ENCODE data around the gene SLC12A4.
"Not testable (repeated sequence)": the region's sequence is repeated elsewhere in the genome, so short reads cannot be mapped to it uniquely, and the experiment has no call there.

The SLC12A4 gene

DNA sequence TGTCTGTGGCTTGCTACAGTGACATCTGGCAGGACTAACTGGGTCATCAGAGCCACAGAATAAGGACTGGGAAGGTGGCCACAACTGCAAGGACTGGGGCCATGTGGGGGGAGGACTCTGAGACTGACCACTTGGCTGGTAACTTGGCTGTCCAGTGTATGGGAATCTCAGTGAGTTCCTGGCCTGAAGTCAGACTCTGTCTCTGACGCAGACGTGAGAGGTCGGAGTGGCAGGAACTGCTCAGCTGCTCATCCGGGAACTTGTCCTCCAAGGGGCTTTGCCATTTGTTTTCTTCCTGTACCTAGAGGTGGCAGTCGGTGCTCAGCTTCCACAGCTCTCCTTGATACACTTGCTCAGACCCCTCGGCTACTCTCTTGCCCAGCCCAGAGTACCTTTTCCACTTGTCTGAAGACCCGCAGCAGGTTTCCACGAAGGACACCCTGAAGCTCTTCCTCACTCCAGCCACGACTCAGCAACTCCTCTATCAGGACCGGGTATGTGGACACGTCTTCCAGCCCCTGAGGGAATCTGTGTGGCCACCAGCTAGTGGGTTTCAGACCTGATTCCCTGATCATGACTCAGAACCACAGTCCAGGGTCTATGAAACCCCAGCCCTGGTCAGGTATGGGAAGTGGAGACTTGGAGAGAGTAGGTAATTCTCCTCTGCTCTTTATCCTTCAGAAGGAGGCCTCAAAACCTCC is 19.2 kb upstream of the SLC12A4 start:
- H3K27me3 ChIP-seq (ENCODE audit: control insufficient read depth, insufficient read depth, low read length) = no peaks in the 10 kb centered on the region
- H3K36me3 ChIP-seq (ENCODE audit: control insufficient read depth, insufficient read depth, low read length) = no peaks in the 10 kb centered on the region
- H3K4me1 ChIP-seq (ENCODE audit: control insufficient read depth, insufficient read depth, low read length) = no peaks in the 10 kb centered on the region
- no peak overlapping the region for H3K4me3 ChIP-seq (ENCODE audit: low read length)
- DNase-seq (ENCODE audit: low read depth, low spot score) = no peak
- no peak overlapping the region for H3K27ac ChIP-seq (ENCODE audit: low read length)
- no CpG with 5 or more reads among the region's 11 CpGs for WGBS (ENCODE audit: insufficient coverage, insufficient read length)
- no peaks in the 10 kb centered on the region for H3K9me3 ChIP-seq (ENCODE audit: control insufficient read depth, insufficient read depth, low read length)

DNA sequence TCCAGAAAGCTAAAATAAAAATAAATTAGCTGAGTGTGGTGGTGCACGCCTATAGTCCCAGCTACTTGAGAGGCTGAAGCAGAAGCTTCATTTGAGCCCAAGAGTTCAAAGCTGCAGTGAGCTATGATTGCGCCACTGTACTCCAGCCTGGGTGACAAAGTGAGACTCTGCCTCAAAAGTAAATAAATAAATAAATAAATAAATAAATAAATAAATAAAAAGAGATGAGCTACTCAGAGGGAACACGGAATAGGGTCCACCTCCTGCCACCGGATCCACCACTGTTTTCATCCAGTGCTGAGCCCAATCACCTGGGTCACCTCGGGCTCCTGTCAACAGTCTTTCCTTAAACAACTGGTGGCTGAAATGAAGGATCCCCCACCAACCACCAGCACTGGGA is 18.5 kb upstream of the SLC12A4 start:
- H3K4me3 ChIP-seq (ENCODE audit: low read length) = no peak overlapping the region
- no peaks in the 10 kb centered on the region for H3K9me3 ChIP-seq (ENCODE audit: control insufficient read depth, insufficient read depth, low read length)
- WGBS (ENCODE audit: insufficient coverage, insufficient read length) = no CpG with 5 or more reads among the region's 5 CpGs
- no peaks in the 10 kb centered on the region for H3K4me1 ChIP-seq (ENCODE audit: control insufficient read depth, insufficient read depth, low read length)
- H3K27ac ChIP-seq (ENCODE audit: low read length) = no peak overlapping the region
- H3K27me3 ChIP-seq (ENCODE audit: control insufficient read depth, insufficient read depth, low read length) = no peaks in the 10 kb centered on the region
- no peak for DNase-seq (ENCODE audit: low read depth, low spot score)
- no peaks in the 10 kb centered on the region; the same call in 1 of the 2 replicates for H3K36me3 ChIP-seq (ENCODE audit: control insufficient read depth, insufficient read depth, low read length)

DNA sequence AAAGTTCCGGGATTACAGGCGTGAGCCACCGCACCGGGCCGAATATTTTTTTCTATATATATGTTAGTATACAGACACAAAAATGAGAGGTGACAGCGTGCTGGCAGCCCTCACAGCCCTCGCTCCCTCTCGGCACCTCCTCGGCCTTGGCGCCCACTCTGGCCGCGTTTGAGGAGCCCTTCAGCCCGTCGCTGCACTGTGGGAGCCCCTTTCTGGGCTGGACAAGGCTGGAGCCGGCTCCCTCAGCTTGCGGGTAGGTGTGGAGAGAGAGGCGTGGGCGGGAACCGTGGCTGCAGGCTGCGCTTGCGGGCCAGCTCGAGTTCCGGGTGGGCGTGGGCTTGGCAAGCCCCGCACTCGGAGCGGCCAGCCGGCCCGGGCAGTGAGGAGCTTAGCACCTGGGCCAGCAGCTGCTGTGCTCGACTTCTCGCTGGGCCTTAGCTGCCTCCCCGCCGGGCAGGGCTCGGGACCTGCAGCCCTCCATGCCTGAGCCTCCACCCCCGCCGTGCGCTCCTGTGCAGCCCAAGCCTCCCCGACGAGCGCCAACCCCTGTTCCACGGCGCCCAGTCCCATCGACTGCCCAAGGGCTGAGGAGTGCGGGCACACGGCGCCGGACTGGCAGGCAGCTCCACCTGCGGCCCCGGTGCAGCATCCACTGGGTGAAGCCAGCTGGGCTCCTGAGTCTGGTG is 13.7 kb upstream of the SLC12A4 start:
- no CpG with 5 or more reads among the region's 49 CpGs for WGBS (ENCODE audit: insufficient coverage, insufficient read length)
- Histone ChIP-seq H3K4me3 (ENCODE audit: low read length) (no peak overlapping the region), H3K27me3 (ENCODE audit: control insufficient read depth, insufficient read depth, low read length) (no peaks in the 10 kb centered on the region)

DNA sequence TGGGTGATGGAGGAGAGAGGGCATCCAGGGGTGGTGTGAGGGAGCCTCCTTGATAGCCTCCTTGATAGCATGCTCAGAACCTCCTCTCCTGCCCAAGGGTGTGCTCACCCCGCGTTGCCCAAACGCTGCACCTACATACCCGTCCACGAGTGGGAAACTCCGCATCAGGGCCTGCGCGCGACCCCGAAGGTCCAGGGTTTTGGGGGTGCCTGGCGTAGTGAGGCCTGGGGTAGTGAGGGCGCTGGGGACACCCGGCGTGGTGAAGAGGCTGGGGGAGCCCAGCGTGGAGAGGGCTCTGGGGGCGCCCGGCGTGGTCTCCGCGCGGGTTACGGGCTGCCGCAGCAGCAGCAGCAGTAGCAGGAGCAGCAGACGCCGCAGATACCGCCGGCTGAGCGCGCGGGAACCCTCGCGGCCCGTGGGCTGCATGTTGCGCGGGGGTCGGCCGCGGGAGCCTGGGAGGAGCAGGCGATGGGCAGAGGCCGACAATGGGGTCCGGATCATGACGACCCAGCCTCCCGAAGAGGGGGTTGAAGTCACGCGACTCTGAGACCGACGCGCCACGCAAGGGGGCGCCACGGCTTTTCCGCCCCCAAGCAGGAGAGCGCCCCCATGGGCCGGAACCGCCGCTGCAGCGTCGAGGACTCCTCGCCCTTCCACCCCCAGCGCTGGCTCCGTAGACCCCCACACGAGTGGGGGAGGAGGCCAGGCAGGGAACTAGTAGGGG is 11.7 kb upstream of the SLC12A4 start, which contains the start of gene DPEP3:
DPEP3 (minus strand) TSS at position 545 of the 724 bp plus-strand sequence; CDS start at position 426, 119 bp downstream.
- H3K9me3 ChIP-seq (ENCODE audit: control insufficient read depth, insufficient read depth, low read length) = no peaks in the 10 kb centered on the region
- H3K27me3 ChIP-seq (ENCODE audit: control insufficient read depth, insufficient read depth, low read length) = no peaks in the 10 kb centered on the region
- no peak within 1 kb of the TSS for H3K4me3 ChIP-seq (ENCODE audit: low read length)
- no peak within 1 kb of the TSS for H3K27ac ChIP-seq (ENCODE audit: low read length)
- H3K36me3 ChIP-seq (ENCODE audit: control insufficient read depth, insufficient read depth, low read length) = no peaks in the 10 kb centered on the region; the same call in 1 of the 2 replicates
- no peaks in the 10 kb centered on the region; the same call in 1 of the 2 replicates for H3K4me1 ChIP-seq (ENCODE audit: control insufficient read depth, insufficient read depth, low read length)
- WGBS (ENCODE audit: insufficient coverage, insufficient read length) = no CpG with 5 or more reads among the region's 62 CpGs
- no peak for DNase-seq (ENCODE audit: low read depth, low spot score)

More for the DNA sequence above, 13.7 kb upstream of the SLC12A4 start:
- Histone ChIP-seq H3K27ac (ENCODE audit: low read length) (no peak overlapping the region), H3K9me3 (ENCODE audit: control insufficient read depth, insufficient read depth, low read length) (no peaks in the 10 kb centered on the region), H3K4me1 (ENCODE audit: control insufficient read depth, insufficient read depth, low read length) (no peaks in the 10 kb centered on the region; the same call in 1 of the 2 replicates), H3K36me3 (ENCODE audit: control insufficient read depth, insufficient read depth, low read length) (no peaks in the 10 kb centered on the region; the same call in 1 of the 2 replicates)
- DNase-seq (ENCODE audit: low read depth, low spot score) = no peak

DNA sequence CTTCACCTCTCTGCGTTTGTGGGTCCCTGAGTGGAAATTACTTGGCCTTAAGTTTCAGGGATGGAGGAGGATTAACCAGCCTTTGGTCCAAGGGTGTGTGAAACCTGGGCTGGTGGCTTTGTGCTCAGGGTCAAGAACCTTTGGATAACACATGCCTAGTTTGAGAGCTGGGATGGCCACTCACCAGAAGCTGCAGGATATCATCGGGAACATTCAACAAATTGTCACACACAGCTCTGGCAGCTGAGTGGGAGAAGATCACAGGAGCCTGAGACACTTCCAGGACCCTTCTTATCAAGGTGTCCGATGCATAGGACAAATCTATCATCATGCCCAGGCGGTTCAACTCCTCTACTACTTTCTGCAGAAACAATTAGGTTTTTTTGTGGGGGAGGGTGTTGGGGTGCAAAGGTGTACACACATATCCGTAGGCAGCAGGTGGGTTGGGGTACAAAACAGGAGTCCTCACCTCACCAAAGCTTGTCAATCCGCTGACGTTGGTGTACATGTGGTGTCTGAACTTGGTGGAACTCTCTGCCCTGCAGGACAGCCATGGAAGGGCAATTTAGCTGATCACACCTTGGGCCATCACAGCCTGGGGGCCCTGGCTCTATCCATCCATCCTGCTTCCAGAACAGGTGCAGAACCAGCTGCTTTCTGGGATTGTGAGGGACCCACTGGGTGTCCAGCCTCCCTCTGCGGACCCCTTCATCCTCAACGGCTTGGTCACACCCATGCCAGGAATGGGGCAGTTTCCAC is 9.2 kb upstream of the SLC12A4 start:
- DNase-seq (ENCODE audit: low read depth, low spot score) = no peak
- no peaks in the 10 kb centered on the region; the same call in 1 of the 2 replicates for H3K4me1 ChIP-seq (ENCODE audit: control insufficient read depth, insufficient read depth, low read length)
- whole genome bisulfite sequencing (ENCODE audit: insufficient coverage, insufficient read length) = no CpG with 5 or more reads among the region's 9 CpGs
- H3K36me3 ChIP-seq (ENCODE audit: control insufficient read depth, insufficient read depth, low read length) = no peaks in the 10 kb centered on the region; the same call in 1 of the 2 replicates
- no peak overlapping the region for H3K4me3 ChIP-seq (ENCODE audit: low read length)
- no peak overlapping the region for H3K27ac ChIP-seq (ENCODE audit: low read length)
- no peaks in the 10 kb centered on the region for H3K27me3 ChIP-seq (ENCODE audit: control insufficient read depth, insufficient read depth, low read length)
- H3K9me3 ChIP-seq (ENCODE audit: control insufficient read depth, insufficient read depth, low read length) = no peaks in the 10 kb centered on the region

DNA sequence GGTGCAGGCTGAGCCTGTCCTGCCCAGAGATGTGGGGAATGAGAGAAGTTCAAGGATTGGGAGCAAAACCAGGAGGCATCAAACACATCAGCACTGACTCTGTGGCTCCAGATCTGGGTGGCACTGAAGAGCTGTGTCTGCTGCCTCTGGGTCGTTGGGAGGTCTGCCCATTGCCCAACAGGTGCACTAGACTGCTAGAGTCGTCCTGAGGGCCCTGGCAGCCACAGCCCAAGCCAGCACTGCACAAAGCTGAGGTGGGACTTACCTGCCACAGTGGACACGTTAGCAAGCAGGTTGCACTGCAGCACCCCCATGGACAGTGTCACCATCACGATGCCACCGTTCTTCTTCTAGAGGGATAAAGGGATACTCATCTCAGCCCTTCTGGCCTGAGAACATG is 8.6 kb upstream of the SLC12A4 start:
- no peak overlapping the region for H3K4me3 ChIP-seq (ENCODE audit: low read length)
- DNase-seq (ENCODE audit: low read depth, low spot score) = no peak
- H3K9me3 ChIP-seq (ENCODE audit: control insufficient read depth, insufficient read depth, low read length) = no peaks in the 10 kb centered on the region
- no CpG with 5 or more reads among the region's 5 CpGs for WGBS (ENCODE audit: insufficient coverage, insufficient read length)
- no peak overlapping the region for H3K27ac ChIP-seq (ENCODE audit: low read length)
- H3K4me1 ChIP-seq (ENCODE audit: control insufficient read depth, insufficient read depth, low read length) = no peaks in the 10 kb centered on the region; the same call in 1 of the 2 replicates
- H3K27me3 ChIP-seq (ENCODE audit: control insufficient read depth, insufficient read depth, low read length) = no peaks in the 10 kb centered on the region
- H3K36me3 ChIP-seq (ENCODE audit: control insufficient read depth, insufficient read depth, low read length) = no peaks in the 10 kb centered on the region

DNA sequence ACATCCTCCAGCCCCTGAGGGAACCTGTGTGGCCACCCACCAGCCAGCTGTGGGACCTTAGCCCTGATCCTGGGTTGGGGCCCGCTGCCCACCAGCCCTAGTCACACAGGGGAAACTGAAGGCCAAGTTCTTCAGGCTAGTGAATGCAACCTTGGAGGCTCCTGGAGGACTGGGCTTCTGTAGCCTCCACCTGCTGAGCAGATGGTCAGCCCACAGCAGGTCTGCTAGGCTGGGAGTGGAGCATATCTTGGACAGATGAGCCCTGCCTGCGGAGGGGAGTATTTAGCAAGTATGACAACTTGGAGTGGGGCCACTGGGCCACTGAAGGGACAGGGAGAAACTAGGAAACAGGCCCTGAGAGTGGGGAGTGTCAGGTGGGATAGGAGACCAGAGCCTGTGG is 7.8 kb upstream of the SLC12A4 start:
- Histone ChIP-seq H3K27ac (ENCODE audit: low read length) (no peak overlapping the region), H3K36me3 (ENCODE audit: control insufficient read depth, insufficient read depth, low read length) (no peaks in the 10 kb centered on the region), H3K27me3 (ENCODE audit: control insufficient read depth, insufficient read depth, low read length) (no peaks in the 10 kb centered on the region), H3K9me3 (ENCODE audit: control insufficient read depth, insufficient read depth, low read length) (no peaks in the 10 kb centered on the region), H3K4me3 (ENCODE audit: low read length) (no peak overlapping the region), H3K4me1 (ENCODE audit: control insufficient read depth, insufficient read depth, low read length) (no peaks in the 10 kb centered on the region; the same call in 1 of the 2 replicates)
- DNase-seq (ENCODE audit: low read depth, low spot score) = no peak
- no CpG with 5 or more reads among the region's 2 CpGs for WGBS (ENCODE audit: insufficient coverage, insufficient read length)

DNA sequence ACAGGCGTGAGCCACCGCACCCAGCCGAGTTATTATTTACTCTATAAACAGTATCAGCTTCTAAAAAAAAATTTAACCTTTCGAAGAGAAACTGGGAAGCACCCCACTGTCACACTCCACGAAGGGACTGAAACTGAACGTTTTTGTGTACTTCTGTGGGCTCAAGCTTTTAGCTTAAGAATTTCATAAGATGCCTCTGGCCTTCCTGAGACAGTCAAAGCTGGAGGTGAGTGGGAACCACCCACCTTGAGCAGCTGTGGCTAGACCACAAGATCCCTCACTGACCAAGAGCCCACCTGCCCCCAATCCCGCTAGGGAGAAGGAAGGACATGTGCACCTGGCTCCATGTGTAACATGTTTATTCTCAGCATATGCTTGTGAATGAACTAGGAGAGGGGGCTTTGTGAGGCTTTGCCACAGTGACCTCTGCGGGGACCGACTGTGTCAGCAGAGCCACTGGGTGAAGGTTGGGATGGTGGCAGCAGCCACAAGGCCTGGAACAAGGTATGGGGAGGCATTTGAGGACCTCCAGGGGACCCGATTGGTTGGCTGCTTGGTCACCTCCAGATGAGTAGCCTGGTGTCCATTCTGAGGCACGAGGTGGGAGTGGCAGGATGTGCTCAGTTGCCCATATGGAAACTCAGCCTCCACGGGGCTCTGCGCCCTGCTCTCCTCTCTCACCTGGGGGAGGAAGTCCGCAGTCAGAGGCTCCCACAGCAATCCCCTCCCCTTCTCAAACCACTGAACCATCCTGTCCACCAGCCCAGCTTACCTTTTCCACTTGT is 7.1 kb upstream of the SLC12A4 start:
- WGBS (ENCODE audit: insufficient coverage, insufficient read length) = no CpG with 5 or more reads among the region's 14 CpGs
- Histone ChIP-seq H3K4me1 (ENCODE audit: control insufficient read depth, insufficient read depth, low read length) (no peaks in the 10 kb centered on the region; the same call in 1 of the 2 replicates), H3K9me3 (ENCODE audit: control insufficient read depth, insufficient read depth, low read length) (no peaks in the 10 kb centered on the region)

DNA sequence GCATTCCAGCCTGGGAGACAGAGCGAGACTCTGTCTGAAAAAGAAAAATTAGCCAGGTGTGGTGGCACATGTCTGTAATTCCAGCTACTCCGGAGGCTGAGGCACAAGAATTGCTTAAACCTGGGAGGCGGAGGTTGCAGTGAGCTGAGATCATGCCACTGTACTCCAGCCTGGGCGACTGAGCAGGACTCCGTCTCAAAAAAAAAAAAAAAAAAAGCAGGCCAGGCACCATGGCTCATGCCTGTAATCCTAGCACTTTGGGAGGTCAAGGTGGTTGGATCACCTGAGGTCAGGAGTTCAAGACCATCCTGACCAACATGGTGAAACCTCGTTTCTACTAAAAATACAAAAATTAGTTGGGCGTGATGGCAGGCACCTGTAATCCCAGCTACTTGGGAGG is 3.8 kb upstream of the SLC12A4 start:
- not testable (repeated sequence) for H3K4me1 ChIP-seq (ENCODE audit: control insufficient read depth, insufficient read depth, low read length); H3K36me3 ChIP-seq (ENCODE audit: control insufficient read depth, insufficient read depth, low read length); H3K9me3 ChIP-seq (ENCODE audit: control insufficient read depth, insufficient read depth, low read length); H3K27ac ChIP-seq (ENCODE audit: low read length); H3K4me3 ChIP-seq (ENCODE audit: low read length); DNase-seq (ENCODE audit: low read depth, low spot score); H3K27me3 ChIP-seq (ENCODE audit: control insufficient read depth, insufficient read depth, low read length)
- no CpG with 5 or more reads among the region's 7 CpGs for WGBS (ENCODE audit: insufficient coverage, insufficient read length)

More for the DNA sequence above, 7.1 kb upstream of the SLC12A4 start:
- H3K4me3 ChIP-seq (ENCODE audit: low read length) = no peak overlapping the region
- no peaks in the 10 kb centered on the region for H3K36me3 ChIP-seq (ENCODE audit: control insufficient read depth, insufficient read depth, low read length)
- H3K27ac ChIP-seq (ENCODE audit: low read length) = no peak overlapping the region
- no peaks in the 10 kb centered on the region for H3K27me3 ChIP-seq (ENCODE audit: control insufficient read depth, insufficient read depth, low read length)
- DNase-seq (ENCODE audit: low read depth, low spot score) = no peak

Data from iPS DF 6.9 (cell line).